GM12878 (cell line): ENCODE data around the gene CHRNA9. TPM values are rescaled to one million over a fixed set of nuclear protein-coding genes. Genes with fewer than 3 reads are reported as not detected.
A peak's percentile ranks its signal among the peaks of the same experiment; 100 is the strongest.

ENCODE experiments used
- CBX3 ChIP-seq: fragments of 200-600 bp; sonication (generic); IDR thresholded peaks from 2 replicates; pipeline ENCODE4 v1.6.1; 2016; ENCODE audit warnings: low read depth, borderline replicate concordance
- NRF1 ChIP-seq: conservative IDR thresholded peaks from 2 replicates; pipeline ENCODE4 v1.6.1; 2011; ENCODE audit warnings: mild to moderate bottlenecking, low read depth, low read length, improper control_type of control experiment
- RAD51 ChIP-seq: fragments of 450-650 bp; IDR thresholded peaks from 2 replicates; pipeline ENCODE4 v1.6.1; 2016; ENCODE audit warnings: moderate library complexity, mild to moderate bottlenecking, inconsistent platforms
- SMC3 ChIP-seq: IDR thresholded peaks from 2 replicates; pipeline ENCODE4 v1.6.1; 2011; ENCODE audit warnings: low read length, improper control_type of control experiment, borderline replicate concordance
- TCF3 ChIP-seq: IDR thresholded peaks from 2 replicates; pipeline ENCODE4 v1.6.1; 2012; ENCODE audit warnings: low read depth, mild to moderate bottlenecking, low read length, borderline replicate concordance; ENCODE audit not compliant: insufficient read depth
- polyA plus RNA-seq, 11 experiments: library from polyadenylated mRNA; depleted of rRNA in 4 of 11; unstranded in 6 of 11; stranded (reverse) in 5 of 11; fragments of >200 nt; fragmentation: Nextera tagmentation in 4 of 11; fragmentation: Illumina TruSeq in 1 of 11; extraction: Ambion mirVana in 4 of 11; extraction: Trizol in 1 of 11; gene quantifications; 1 replicate in 1 of 11; 2 replicates in 10 of 11; pipeline versions ENCODE4 v1.2.1 to v1.2.3, GENCODE V29; 2011 to 2016; ENCODE audit warnings: inconsistent platforms in 2 of 11, missing spikeins in 2 of 11, low read depth in 1 of 11
- total RNA-seq, 4 experiments: library from RNA; depleted of rRNA in 3 of 4; stranded (reverse); fragments of >200 nt in 3 of 4; fragmentation: Illumina TruSeq in 1 of 4; extraction: Trizol in 1 of 4; gene quantifications; 2 replicates each; pipeline versions ENCODE4 v1.2.1 to v1.2.3, GENCODE V29; 2013 to 2021
- TF ChIP-seq, protein P1 (sequence below): fragments of 450-650 bp; IDR thresholded peaks from 2 replicates; pipeline ENCODE4 v1.6.1; 2016; ENCODE audit warnings: mild to moderate bottlenecking
- TF ChIP-seq, protein P2 (sequence below): fragments of 450-650 bp; IDR thresholded peaks from 2 replicates; pipeline ENCODE4 v1.6.1; 2017; ENCODE audit warnings: mild to moderate bottlenecking, low read depth, inconsistent platforms; ENCODE audit not compliant: poor library complexity, severe bottlenecking

The CHRNA9 gene
- total and polyA plus RNA-seq, 10 of the 15 experiments (the other 5 are each of a cell fraction or from before 2014, with no cell fraction given), result 0.05 to 0.09 (median 0.08) TPM; not detected in 7

DNA sequence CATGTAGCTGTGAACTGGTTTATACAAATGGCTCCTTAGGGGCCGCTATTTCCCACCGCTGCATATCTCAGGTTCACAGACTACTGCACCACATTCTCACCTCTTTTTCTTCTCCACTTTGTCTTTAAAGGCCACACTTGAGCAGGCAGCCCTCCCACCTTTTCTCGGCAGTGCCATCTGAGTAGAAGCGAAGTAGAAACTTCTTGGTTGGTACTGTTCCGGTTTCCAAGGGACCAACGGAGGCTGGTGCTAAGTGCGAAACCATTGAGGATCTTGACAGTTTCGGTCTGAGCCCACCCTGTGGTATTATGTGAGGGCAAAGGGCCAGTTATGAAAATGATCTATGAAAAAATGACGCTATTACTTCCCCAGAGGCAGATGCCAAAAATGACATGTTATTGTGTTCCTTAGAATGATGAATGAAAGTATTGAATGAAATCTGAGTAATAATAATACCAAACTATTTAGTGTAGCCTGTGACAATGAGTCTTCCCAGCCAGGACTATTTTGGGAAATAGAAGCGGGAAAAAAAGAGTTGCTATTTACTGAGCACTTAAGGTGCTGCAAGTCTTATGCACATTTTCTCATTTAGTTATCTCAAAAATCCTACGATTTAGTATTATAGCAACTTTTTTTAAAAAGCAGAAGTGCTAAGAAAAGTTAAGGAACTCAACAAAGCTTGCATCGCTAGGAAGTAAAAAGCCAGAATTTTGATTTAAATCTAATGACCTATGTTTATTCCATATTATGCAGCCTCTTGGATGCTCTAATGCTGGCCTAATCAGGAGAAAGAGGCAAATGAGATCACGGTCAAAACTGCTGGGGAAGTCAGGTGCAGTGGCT, 29.6 kb upstream of the CHRNA9 start (continued):
- peak; percentile 49; the same call in 1 of the 2 replicates for TF ChIP-seq TCF3
- TF ChIP-seq, protein P1, sequence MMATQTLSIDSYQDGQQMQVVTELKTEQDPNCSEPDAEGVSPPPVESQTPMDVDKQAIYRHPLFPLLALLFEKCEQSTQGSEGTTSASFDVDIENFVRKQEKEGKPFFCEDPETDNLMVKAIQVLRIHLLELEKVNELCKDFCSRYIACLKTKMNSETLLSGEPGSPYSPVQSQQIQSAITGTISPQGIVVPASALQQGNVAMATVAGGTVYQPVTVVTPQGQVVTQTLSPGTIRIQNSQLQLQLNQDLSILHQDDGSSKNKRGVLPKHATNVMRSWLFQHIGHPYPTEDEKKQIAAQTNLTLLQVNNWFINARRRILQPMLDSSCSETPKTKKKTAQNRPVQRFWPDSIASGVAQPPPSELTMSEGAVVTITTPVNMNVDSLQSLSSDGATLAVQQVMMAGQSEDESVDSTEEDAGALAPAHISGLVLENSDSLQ, result peak; percentile 67
- no peak for TF ChIP-seq NRF1
- TF ChIP-seq RAD51, result peak; percentile 49; the same call in 1 of the 2 replicates
- peak; percentile 23; the same call in 1 of the 2 replicates for TF ChIP-seq SMC3
- no peak for TF ChIP-seq CBX3
- TF ChIP-seq, protein P2, sequence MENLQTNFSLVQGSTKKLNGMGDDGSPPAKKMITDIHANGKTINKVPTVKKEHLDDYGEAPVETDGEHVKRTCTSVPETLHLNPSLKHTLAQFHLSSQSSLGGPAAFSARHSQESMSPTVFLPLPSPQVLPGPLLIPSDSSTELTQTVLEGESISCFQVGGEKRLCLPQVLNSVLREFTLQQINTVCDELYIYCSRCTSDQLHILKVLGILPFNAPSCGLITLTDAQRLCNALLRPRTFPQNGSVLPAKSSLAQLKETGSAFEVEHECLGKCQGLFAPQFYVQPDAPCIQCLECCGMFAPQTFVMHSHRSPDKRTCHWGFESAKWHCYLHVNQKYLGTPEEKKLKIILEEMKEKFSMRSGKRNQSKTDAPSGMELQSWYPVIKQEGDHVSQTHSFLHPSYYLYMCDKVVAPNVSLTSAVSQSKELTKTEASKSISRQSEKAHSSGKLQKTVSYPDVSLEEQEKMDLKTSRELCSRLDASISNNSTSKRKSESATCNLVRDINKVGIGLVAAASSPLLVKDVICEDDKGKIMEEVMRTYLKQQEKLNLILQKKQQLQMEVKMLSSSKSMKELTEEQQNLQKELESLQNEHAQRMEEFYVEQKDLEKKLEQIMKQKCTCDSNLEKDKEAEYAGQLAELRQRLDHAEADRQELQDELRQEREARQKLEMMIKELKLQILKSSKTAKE, result peak; percentile 94
